Keratinocyte (primary cell): Measurements from ENCODE around the gene SBNO1. TPM values are rescaled to one million over a fixed set of nuclear protein-coding genes. Genes with fewer than 3 reads are reported as not detected.
"Not testable (repeated sequence)": the region's sequence is repeated elsewhere in the genome, so short reads cannot be mapped to it uniquely, and the experiment has no call there.

Source experiments
- DNase-seq: peaks from one replicate; pipeline ENCODE4 v3.0.0-alpha.2; 2011; ENCODE audit warnings: low read depth, missing footprints, low spot score
- FAIRE-seq: peaks from 2 replicates; lab custom pipeline; 2011; peaks lifted over from hg19 to GRCh38; lab: Jason Lieb, UNC
- H2AFZ ChIP-seq: 2 replicates; pipeline ENCODE4 v1.6.0; 2012; ENCODE audit warnings: low read length, control low read depth, inconsistent platforms; ENCODE audit not compliant: control insufficient read depth
- H3K27ac ChIP-seq: 2 replicates; pipeline ENCODE4 v1.5.1; 2011; ENCODE audit warnings: low read length; ENCODE audit not compliant: control insufficient read depth, insufficient read depth
- H3K27me3 ChIP-seq: 3 replicates; pipeline ENCODE4 v1.6.0; 2011; ENCODE audit warnings: low read length; ENCODE audit not compliant: control insufficient read depth, insufficient read depth; ENCODE audit errors: extremely low read depth
- H3K36me3 ChIP-seq, 2 experiments: 2 replicates in 1 of 2; 3 replicates in 1 of 2; pipeline ENCODE4 v1.5.1; 2011; ENCODE audit warnings: low read length in 2 of 2, mild to moderate bottlenecking in 1 of 2; ENCODE audit not compliant: control insufficient read depth in 2 of 2, insufficient read depth in 2 of 2; ENCODE audit errors: extremely low read depth in 1 of 2
- H3K4me1 ChIP-seq: 3 replicates; pipeline ENCODE4 v1.5.1; 2011; ENCODE audit warnings: low read length; ENCODE audit not compliant: control insufficient read depth, insufficient read depth; ENCODE audit errors: extremely low read depth
- H3K4me2 ChIP-seq: 3 replicates; pipeline ENCODE4 v1.6.0; 2011; ENCODE audit warnings: low read depth, low read length; ENCODE audit not compliant: control insufficient read depth, insufficient read depth; ENCODE audit errors: extremely low read depth
- H3K4me3 ChIP-seq, 3 experiments: fragments of 200-600 bp in 1 of 3; sonication (generic) in 1 of 3; 2 replicates in 2 of 3; 3 replicates in 1 of 3; pipeline ENCODE4 v1.5.1; 2011 to 2016; ENCODE audit warnings: low read length in 3 of 3, mild to moderate bottlenecking in 3 of 3, control low read depth in 2 of 3, inconsistent platforms in 1 of 3, low read depth in 1 of 3, mixed read lengths in 1 of 3, mixed run types in 1 of 3, moderate library complexity in 1 of 3; ENCODE audit not compliant: control insufficient read depth in 2 of 3, insufficient read depth in 2 of 3; ENCODE audit errors: extremely low read depth in 1 of 3
- H3K79me2 ChIP-seq: 2 replicates; pipeline ENCODE4 v1.6.0; 2012; ENCODE audit warnings: low read length; ENCODE audit not compliant: control insufficient read depth, insufficient read depth
- H3K9ac ChIP-seq: 3 replicates; pipeline ENCODE4 v1.6.0; 2011; ENCODE audit warnings: low read length; ENCODE audit not compliant: control insufficient read depth, insufficient read depth; ENCODE audit errors: extremely low read depth
- H3K9me1 ChIP-seq: 3 replicates; pipeline ENCODE4 v1.6.0; 2011; ENCODE audit warnings: low read length; ENCODE audit not compliant: control insufficient read depth, insufficient read depth; ENCODE audit errors: extremely low read depth
- H3K9me3 ChIP-seq: 2 replicates; pipeline ENCODE4 v1.5.1; 2012; ENCODE audit warnings: low read depth, low read length; ENCODE audit not compliant: control insufficient read depth
- H4K20me1 ChIP-seq: 3 replicates; pipeline ENCODE4 v1.6.0; 2011; ENCODE audit warnings: low read length; ENCODE audit not compliant: control insufficient read depth, insufficient read depth; ENCODE audit errors: extremely low read depth
- EZH2 ChIP-seq: IDR thresholded peaks from one replicate; pipeline ENCODE4 v1.6.1; 2012; ENCODE audit warnings: inconsistent platforms, mild to moderate bottlenecking, low read length, moderate library complexity
- dilution Hi-C: fragments of 300-500 bp; cut with MboI; formaldehyde crosslinking; loops from one replicate; pipeline ENCODE4 v1.7.0; 2020; ENCODE audit warnings: low sequenced_read_pairs; ENCODE audit not compliant: extremely low pct_ligation_motif_present
- polyA plus RNA-seq, 5 experiments: library from polyadenylated mRNA; depleted of rRNA in 3 of 5; stranded (reverse) in 3 of 5; stranded (forward) in 1 of 5; unstranded in 1 of 5; fragments of >200 nt; gene quantifications; 1 replicate in 1 of 5; 2 replicates in 3 of 5; 3 replicates in 1 of 5; pipeline versions ENCODE4 v1.2.1 to v1.2.3, GENCODE V29; 2011 to 2012; ENCODE audit warnings: missing spikeins in 2 of 5, low read depth in 1 of 5, low replicate concordance in 1 of 5
- TF ChIP-seq, protein P1 (sequence below), 3 experiments: IDR thresholded peaks in 1 of 3; conservative IDR thresholded peaks in 1 of 3; optimal IDR thresholded peaks in 1 of 3; 2 replicates in 2 of 3; 3 replicates in 1 of 3; pipeline versions ENCODE3 to v1.5.1; 2011; ENCODE audit warnings: low read length in 3 of 3, mild to moderate bottlenecking in 3 of 3, moderate library complexity in 2 of 3, control low read depth in 1 of 3, inconsistent platforms in 1 of 3; ENCODE audit not compliant: insufficient read depth in 2 of 3; ENCODE audit errors: extremely low read depth in 1 of 3

SBNO1 gene
- polyA plus RNA-seq, 1 donor (not counting 4 experiments of a cell fraction or from before 2014, with no cell fraction given): 18.4 TPM

DNA sequence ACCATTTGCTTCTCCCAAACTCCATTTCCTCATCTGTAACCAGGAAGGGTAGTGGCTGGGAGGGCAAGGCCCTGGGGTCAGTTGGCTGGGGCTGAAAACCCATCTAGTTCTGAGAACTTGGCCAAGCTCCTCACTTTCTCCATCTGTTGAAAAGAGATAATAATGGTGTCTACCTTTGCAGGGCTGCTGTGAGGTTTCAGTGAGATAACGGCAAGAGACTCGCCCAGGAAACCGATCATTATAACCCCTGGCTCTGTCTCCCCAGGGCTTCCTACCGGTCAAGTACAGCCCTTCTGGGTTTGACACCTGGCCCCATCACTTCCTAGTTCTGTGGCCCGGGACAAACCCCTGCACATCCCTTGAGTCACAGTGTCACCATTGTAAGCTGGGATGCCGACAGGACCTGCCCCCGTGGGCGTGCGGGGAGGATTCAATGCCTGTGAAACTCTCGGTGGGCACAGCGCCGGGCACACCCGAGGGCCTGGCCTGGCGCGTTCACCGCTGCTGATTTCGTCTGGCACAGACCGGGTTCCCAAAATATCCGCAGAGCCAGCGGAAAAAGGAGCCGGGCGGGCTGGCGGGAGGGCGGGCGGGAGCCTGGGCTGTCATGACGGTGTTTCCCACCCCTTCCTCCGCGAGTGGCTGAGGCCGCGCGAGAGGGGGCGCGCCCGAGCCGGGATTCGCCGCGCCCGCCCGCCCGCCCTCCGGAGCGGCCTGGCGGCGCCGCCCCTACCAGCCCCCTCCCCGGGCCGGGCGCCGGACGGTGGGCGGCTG, 23.7 kb upstream of the SBNO1 start:
- Histone ChIP-seq H3K9me3 (no peaks in the 10 kb centered on the region), H3K4me3 (peak overlapping the region; percentile 49 to 73 (median 55)), H3K27me3 (no peaks in the 10 kb centered on the region), H3K4me2 (peak overlapping the region; percentile 81), H3K4me1 (peaks cover 31% of the 10 kb centered on the region), H4K20me1 (peaks cover 4% of the 10 kb centered on the region), H3K79me2 (peaks cover 51% of the 10 kb centered on the region), H3K36me3 (peaks cover 14 to 22% of the 10 kb centered on the region in 2 experiments), H3K9ac (peak overlapping the region; percentile 71), H3K9me1 (no peaks in the 10 kb centered on the region), H2AFZ (peak overlapping the region; percentile 90), H3K27ac (peak overlapping the region; percentile 55)
- dilution Hi-C loops: no loop called here
- DNase-seq (no peak), FAIRE-seq (no peak)
- no peak for TF ChIP-seq EZH2
- TF ChIP-seq, protein P1, sequence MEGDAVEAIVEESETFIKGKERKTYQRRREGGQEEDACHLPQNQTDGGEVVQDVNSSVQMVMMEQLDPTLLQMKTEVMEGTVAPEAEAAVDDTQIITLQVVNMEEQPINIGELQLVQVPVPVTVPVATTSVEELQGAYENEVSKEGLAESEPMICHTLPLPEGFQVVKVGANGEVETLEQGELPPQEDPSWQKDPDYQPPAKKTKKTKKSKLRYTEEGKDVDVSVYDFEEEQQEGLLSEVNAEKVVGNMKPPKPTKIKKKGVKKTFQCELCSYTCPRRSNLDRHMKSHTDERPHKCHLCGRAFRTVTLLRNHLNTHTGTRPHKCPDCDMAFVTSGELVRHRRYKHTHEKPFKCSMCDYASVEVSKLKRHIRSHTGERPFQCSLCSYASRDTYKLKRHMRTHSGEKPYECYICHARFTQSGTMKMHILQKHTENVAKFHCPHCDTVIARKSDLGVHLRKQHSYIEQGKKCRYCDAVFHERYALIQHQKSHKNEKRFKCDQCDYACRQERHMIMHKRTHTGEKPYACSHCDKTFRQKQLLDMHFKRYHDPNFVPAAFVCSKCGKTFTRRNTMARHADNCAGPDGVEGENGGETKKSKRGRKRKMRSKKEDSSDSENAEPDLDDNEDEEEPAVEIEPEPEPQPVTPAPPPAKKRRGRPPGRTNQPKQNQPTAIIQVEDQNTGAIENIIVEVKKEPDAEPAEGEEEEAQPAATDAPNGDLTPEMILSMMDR (optimal IDR thresholded peaks at IDR 0.05 in 1 of 3, IDR thresholded peaks at IDR 0.05 in 1 of 3, conservative IDR thresholded peaks at IDR 0.05 in 1 of 3; ENCODE audit: extremely low read depth in 1 of 3, insufficient read depth in 2 of 3, low read length in 3 of 3): no peak

DNA sequence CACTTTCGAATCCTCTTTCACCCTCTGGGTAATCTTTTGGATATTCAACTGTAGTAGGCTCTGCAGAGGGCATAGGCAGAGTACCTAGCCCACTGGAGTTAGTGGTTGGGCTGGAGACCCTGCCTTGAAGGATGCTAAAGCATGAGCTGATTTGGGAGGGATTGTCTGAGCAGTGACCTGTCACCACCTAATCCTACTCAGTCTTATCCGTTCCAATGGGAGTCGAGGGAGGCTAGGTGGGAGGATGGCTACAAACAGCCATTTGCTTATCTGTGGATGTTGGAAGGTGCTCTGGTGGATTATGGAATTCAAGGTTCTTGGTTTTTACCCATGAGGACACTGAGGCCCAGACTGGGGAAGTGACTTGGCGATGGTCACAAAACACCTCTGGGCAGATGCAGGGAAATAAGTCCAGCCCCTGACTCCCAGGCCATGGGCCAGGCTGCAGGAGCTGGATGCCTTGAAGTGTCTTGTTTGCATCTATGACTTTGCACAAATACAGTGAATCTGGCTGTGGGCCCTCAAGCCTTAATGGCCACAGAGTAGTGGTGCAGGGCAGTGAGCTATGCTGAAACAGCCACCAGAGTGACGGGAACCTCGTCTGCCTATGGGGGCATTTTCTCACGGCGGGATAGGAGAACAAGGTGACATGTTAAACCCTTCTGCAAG, 23.0 kb upstream of the SBNO1 start:
- Histone ChIP-seq H3K9me1 (no peaks in the 10 kb centered on the region), H3K27ac (peak overlapping the region; percentile 55), H3K27me3 (no peaks in the 10 kb centered on the region), H3K36me3 (peaks cover 11 to 20% of the 10 kb centered on the region in 2 experiments), H3K79me2 (peaks cover 51% of the 10 kb centered on the region), H4K20me1 (peaks cover 4% of the 10 kb centered on the region), H3K9ac (no peak overlapping the region), H3K4me1 (peaks cover 31% of the 10 kb centered on the region), H3K4me3 (peak overlapping the region in 1 of 3 experiments; percentile 73), H2AFZ (peak overlapping the region; percentile 4), H3K4me2 (peak overlapping the region; percentile 81), H3K9me3 (no peaks in the 10 kb centered on the region)
- no peak for TF ChIP-seq EZH2
- TF ChIP-seq, protein P1 (optimal IDR thresholded peaks at IDR 0.05 in 1 of 3, IDR thresholded peaks at IDR 0.05 in 1 of 3, conservative IDR thresholded peaks at IDR 0.05 in 1 of 3; ENCODE audit: extremely low read depth in 1 of 3, insufficient read depth in 2 of 3, low read length in 3 of 3): no peak
- FAIRE-seq (no peak), DNase-seq (no peak)
- dilution Hi-C loops: no loop called here

DNA sequence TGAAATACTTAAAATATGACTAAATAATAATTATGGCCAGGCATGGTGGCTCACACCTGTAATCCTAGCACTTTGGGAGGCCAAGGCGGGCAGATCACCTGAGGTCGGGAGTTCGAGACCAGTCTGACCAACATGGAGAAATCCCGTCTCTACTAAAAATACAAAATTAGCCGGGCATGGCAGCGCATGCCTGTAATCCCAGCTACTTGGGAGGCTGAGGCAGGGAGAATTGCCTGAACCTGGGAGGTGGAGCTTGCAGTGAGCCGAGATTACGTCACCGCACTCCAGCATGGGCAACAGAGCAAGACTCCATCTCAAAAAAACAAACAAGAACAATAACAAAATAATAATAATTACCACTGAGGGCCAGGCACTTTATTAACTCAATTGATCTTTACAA, 20.9 kb upstream of the SBNO1 start:
- H4K20me1 ChIP-seq, dilution Hi-C loops, H3K9ac ChIP-seq, H3K9me3 ChIP-seq, FAIRE-seq, H2AFZ ChIP-seq, H3K4me3 ChIP-seq, H3K36me3 ChIP-seq, DNase-seq, H3K9me1 ChIP-seq, H3K27me3 ChIP-seq: not testable (repeated sequence)
- Histone ChIP-seq H3K27ac (peak overlapping the region; percentile 67), H3K79me2 (peaks cover 32% of the 10 kb centered on the region), H3K4me1 (peaks cover 26% of the 10 kb centered on the region), H3K4me2 (peak overlapping the region; percentile 86)
